Stomach (tissue), 9 donors: Measurements from ENCODE around the gene PTX4. TPM values are rescaled to one million over a fixed set of nuclear protein-coding genes. Genes with fewer than 3 reads are reported as not detected.

Source experiments
- DNase-seq, 2 donors: peaks; one replicate each; pipeline versions ENCODE4 v3.0.0 to v3.0.0-alpha.2; 2013 to 2019
- H3K27ac ChIP-seq, 5 donors: fragments of 200-600 bp in 4 of 5; sonication (generic) in 4 of 5; one replicate each; pipeline ENCODE4 v1.5.1; 2013 to 2019; ENCODE audit warnings: mild to moderate bottlenecking in 1 of 5, moderate library complexity in 1 of 5
- H3K27me3 ChIP-seq, 3 donors: fragments of 200-600 bp; sonication (generic); one replicate each; pipeline ENCODE4 v1.5.1; 2017 to 2019; ENCODE audit warnings: mixed run types in 1 of 3
- H3K36me3 ChIP-seq, 4 donors: fragments of 200-600 bp; sonication (generic); 1 replicate in 3 of 4; 2 replicates in 1 of 4; pipeline ENCODE4 v1.5.1; 2016 to 2019
- H3K4me1 ChIP-seq, 4 donors: fragments of 200-600 bp; sonication (generic); one replicate each; pipeline ENCODE4 v1.5.1; 2016 to 2019
- H3K4me3 ChIP-seq, 4 donors: fragments of 200-600 bp; sonication (generic) in 3 of 4; one replicate each; pipeline ENCODE4 v1.5.1; 2016 to 2019; ENCODE audit warnings: mild to moderate bottlenecking in 1 of 4
- H3K9me3 ChIP-seq, 4 donors: fragments of 200-600 bp; sonication (generic); one replicate each; pipeline ENCODE4 v1.5.1; 2016 to 2019
- CTCF ChIP-seq, 7 experiments: fragments of 450-650 bp in 4 of 7; fragments of 200-600 bp in 3 of 7; sonication (generic) in 3 of 7; IDR thresholded peaks; one replicate each; pipeline ENCODE4 v1.5.1; 2016 to 2019; ENCODE audit warnings: antibody characterized with exemption in 7 of 7, control low read depth in 2 of 7, mild to moderate bottlenecking in 1 of 7
- EP300 ChIP-seq: sonication (generic); formaldehyde crosslinking; IDR thresholded peaks from one replicate; pipeline ENCODE4 v1.6.1; 2017; ENCODE audit warnings: antibody characterized with exemption
- POLR2A ChIP-seq, 4 donors: fragments of 450-650 bp; IDR thresholded peaks; one replicate each; pipeline ENCODE4 v1.6.1; 2016; ENCODE audit warnings: antibody characterized with exemption in 4 of 4, control low read depth in 2 of 4, mild to moderate bottlenecking in 1 of 4, moderate library complexity in 1 of 4
- POLR2AphosphoS5 ChIP-seq, 3 donors: sonication (generic); formaldehyde crosslinking; IDR thresholded peaks; one replicate each; pipeline ENCODE4 v1.6.1; 2016; ENCODE audit warnings: antibody characterized with exemption in 3 of 3
- WGBS, 5 donors: extraction: QIAGEN DNeasy Blood & Tissue Kit in 3 of 5; methylation state at CpG; one replicate each; pipeline versions ENCODE4 v1.1.5 to v1.1.7; 2013 to 2018; 5-methylcytosine and 5-hydroxymethylcytosine counted together
- intact Hi-C: fragments of 100-400 bp; cut with DNase I; formaldehyde crosslinking; loops from one replicate; pipeline ENCODE4 v1.15.1; 2023; ENCODE audit warnings: low total_unique reads
- polyA plus RNA-seq, 3 donors: library from polyadenylated mRNA; stranded (reverse); fragments of 200-250 nt; gene quantifications; one replicate each; pipeline ENCODE4 v1.2.3, GENCODE V29; 2013
- total RNA-seq, 5 donors: library from RNA; depleted of rRNA; stranded (reverse); fragments of >200 nt; gene quantifications; one replicate each; pipeline versions ENCODE4 v1.1.0 to v1.2.3, GENCODE V29; 2014 to 2016
- donor health status: healthy with polysubstance abuse.
- donor health status: Bipolar disorder and iron deficiency.
- donor health status: healthy.

PTX4 gene
- total and polyA plus RNA-seq, 8 donors, result not detected

GRCh38 chr16:1509307-1510221 is 20.8 kb upstream of the PTX4 start:
- peak in 1 of 2 donors; percentile 71 for DNase-seq
- 81 to 88% (median 87%) methylated on average over 26 to 44 of the region's 44 CpGs for WGBS, 5 donors
- Histone ChIP-seq H3K27ac (peak overlapping the region; percentile 17 to 64 (median 50)), H3K36me3 (peaks cover 0 to 83% (median 68%) of the 10 kb centered on the region in 4 donors), H3K27me3 (no peaks in the 10 kb centered on the region), H3K4me3 (no peak overlapping the region), H3K9me3 (peaks cover 0 to 9% (median 4%) of the 10 kb centered on the region in 4 donors), H3K4me1 (peaks cover 0 to 7% (median 2%) of the 10 kb centered on the region in 4 donors)
- intact Hi-C loops, result no loop called here
- no peak for TF ChIP-seq POLR2AphosphoS5 (IDR thresholded peaks at IDR 0.05)
- TF ChIP-seq POLR2A (IDR thresholded peaks at IDR 0.05), result no peak
- no peak for TF ChIP-seq EP300
- TF ChIP-seq CTCF (IDR thresholded peaks at IDR 0.05), result no peak

- intact Hi-C loops, result no loop called here
- DNase-seq, result no peak
- peaks cover 0 to 77% (median 68%) of the 10 kb centered on the region in 4 donors for H3K36me3 ChIP-seq
- no peaks in the 10 kb centered on the region for H3K9me3 ChIP-seq
- no peaks in the 10 kb centered on the region for H3K27me3 ChIP-seq
- no peak overlapping the region for H3K4me3 ChIP-seq
- peak overlapping the region in 2 of 5 donors; percentile 50 to 64 for H3K27ac ChIP-seq
- TF ChIP-seq EP300 (no peak), POLR2AphosphoS5 (IDR thresholded peaks at IDR 0.05) (no peak), CTCF (IDR thresholded peaks at IDR 0.05) (no peak), POLR2A (IDR thresholded peaks at IDR 0.05) (no peak)
- WGBS, 5 donors, result 75 to 93% (median 79%) methylated on average over 10 to 24 of the region's 24 CpGs
- peaks cover 0 to 7% (median 2%) of the 10 kb centered on the region in 4 donors for H3K4me1 ChIP-seq
These were observed 19.9 kb upstream of the PTX4 start for GRCh38 chr16:1508494-1509187.

GRCh38 chr16:1506494-1507213 is 17.9 kb upstream of the PTX4 start:
- intact Hi-C loops, result no loop called here
- Histone ChIP-seq H3K4me1 (peaks cover 0 to 7% (median 2%) of the 10 kb centered on the region in 4 donors), H3K4me3 (no peak overlapping the region), H3K27ac (no peak overlapping the region), H3K36me3 (peaks cover 20 to 90% (median 86%) of the 10 kb centered on the region in 4 donors), H3K27me3 (no peaks in the 10 kb centered on the region), H3K9me3 (no peaks in the 10 kb centered on the region)
- no peak for DNase-seq
- 88 to 94% (median 90%) methylated on average over 11 to 37 of the region's 37 CpGs for WGBS, 5 donors
- TF ChIP-seq CTCF (IDR thresholded peaks at IDR 0.05) (no peak), EP300 (no peak)

GRCh38 chr16:1505912-1506311 is 17.2 kb upstream of the PTX4 start:
- Histone ChIP-seq H3K4me3 (no peak overlapping the region), H3K27ac (no peak overlapping the region), H3K27me3 (no peaks in the 10 kb centered on the region), H3K9me3 (no peaks in the 10 kb centered on the region), H3K36me3 (peaks cover 27 to 91% (median 87%) of the 10 kb centered on the region in 4 donors), H3K4me1 (peaks cover 0 to 7% (median 2%) of the 10 kb centered on the region in 4 donors)
- intact Hi-C loops, result no loop called here
- no peak for DNase-seq
- no peak for TF ChIP-seq POLR2AphosphoS5 (IDR thresholded peaks at IDR 0.05)
- no peak for TF ChIP-seq EP300
- TF ChIP-seq POLR2A (IDR thresholded peaks at IDR 0.05), result no peak
- TF ChIP-seq CTCF (IDR thresholded peaks at IDR 0.05), result no peak
- 92 to 96% (median 94%) methylated on average over 7 to 22 of the region's 22 CpGs for WGBS, 5 donors
